Esophagus muscularis mucosa (tissue), 3 donors: ENCODE results near the gene CELF2.

ENCODE experiments used
- CTCF ChIP-seq, 3 experiments: fragments of 200-600 bp in 2 of 3; fragments of 450-650 bp in 1 of 3; sonication (generic) in 2 of 3; IDR thresholded peaks; one replicate each; pipeline ENCODE4 v1.5.1; 2017 to 2019; ENCODE audit warnings: antibody characterized with exemption in 3 of 3, mild to moderate bottlenecking in 2 of 3, moderate library complexity in 1 of 3
- POLR2A ChIP-seq: fragments of 450-650 bp; IDR thresholded peaks from one replicate; pipeline ENCODE4 v1.6.1; 2017; ENCODE audit warnings: antibody characterized with exemption, moderate library complexity, mild to moderate bottlenecking, low read depth

GRCh38 chr10:11154333-11154732 lies 136.7 kb downstream of the CELF2 start:
- TF ChIP-seq CTCF (IDR thresholded peaks at IDR 0.05) (no peak), POLR2A (no peak)
